ENCODE data around the gene NANOS1.
A peak's percentile ranks its signal among the peaks of the same experiment; 100 is the strongest.
"Not testable (repeated sequence)": the region's sequence is repeated elsewhere in the genome, so short reads cannot be mapped to it uniquely, and the experiment has no call there.

The NANOS1 gene

GRCh38 chr10:119007211-119007574, 22.3 kb upstream of the NANOS1 start:
- DNase-seq (ENCODE audit: low read depth), result no peak

- DNase-seq (ENCODE audit: low read depth), result no peak
Measured at GRCh38 chr10:119020627-119020946, 8.9 kb upstream of the NANOS1 start.

- DNase-seq (ENCODE audit: low read depth), result no peak
Measured at GRCh38 chr10:119022846-119023552, 6.5 kb upstream of the NANOS1 start.

- DNase-seq (ENCODE audit: low read depth), result no peak
Measured at GRCh38 chr10:119023553-119023868, 6.0 kb upstream of the NANOS1 start.

GRCh38 chr10:119024882-119025281, 4.6 kb upstream of the NANOS1 start:
- no peak for DNase-seq (ENCODE audit: low read depth)

- DNase-seq (ENCODE audit: low read depth), result peak; percentile 47
Measured at GRCh38 chr10:119025336-119025735, 4.2 kb upstream of the NANOS1 start.

- DNase-seq (ENCODE audit: low read depth), result no peak
Measured at GRCh38 chr10:119025776-119026175, 3.7 kb upstream of the NANOS1 start.

GRCh38 chr10:119026301-119027110, 3.0 kb upstream of the NANOS1 start:
- no peak for DNase-seq (ENCODE audit: low read depth)

- not testable (repeated sequence) for DNase-seq (ENCODE audit: low read depth)
Measured at GRCh38 chr10:119028445-119028899, 1.0 kb upstream of the NANOS1 start.

- DNase-seq (ENCODE audit: low read depth), result peak; percentile 55
Measured at GRCh38 chr10:119028900-119029612, 458 bp upstream of the NANOS1 start.

GRCh38 chr10:119030421-119031250, 1.1 kb downstream of the NANOS1 start:
- DNase-seq (ENCODE audit: low read depth), result no peak

GRCh38 chr10:119031496-119032059, 2.1 kb downstream of the NANOS1 start:
- no peak for DNase-seq (ENCODE audit: low read depth)

- DNase-seq (ENCODE audit: low read depth), result no peak
Measured at GRCh38 chr10:119039161-119039560, 9.6 kb downstream of the NANOS1 start.

GRCh38 chr10:119041326-119041725, 11.8 kb downstream of the NANOS1 start:
- no peak for DNase-seq (ENCODE audit: low read depth)

- no peak for DNase-seq (ENCODE audit: low read depth)
Measured at GRCh38 chr10:119042169-119042568, 12.7 kb downstream of the NANOS1 start.

GRCh38 chr10:119045561-119045960, 16.0 kb downstream of the NANOS1 start:
- no peak for DNase-seq (ENCODE audit: low read depth)

GRCh38 chr10:119049361-119049760, 19.8 kb downstream of the NANOS1 start:
- no peak for DNase-seq (ENCODE audit: low read depth)

- no peak for DNase-seq (ENCODE audit: low read depth)
Measured at GRCh38 chr10:119049777-119050176, 20.3 kb downstream of the NANOS1 start.

- no peak for DNase-seq (ENCODE audit: low read depth)
Measured at GRCh38 chr10:119051775-119052174, 22.3 kb downstream of the NANOS1 start.

GRCh38 chr10:119055472-119055871, 26.0 kb downstream of the NANOS1 start:
- no peak for DNase-seq (ENCODE audit: low read depth)

- no peak for DNase-seq (ENCODE audit: low read depth)
Measured at GRCh38 chr10:119058010-119058409, 28.5 kb downstream of the NANOS1 start.

- no peak for DNase-seq (ENCODE audit: low read depth)
Measured at GRCh38 chr10:119059557-119059956, 30.0 kb downstream of the NANOS1 start.
